Fibroblast of lung (primary cell): ENCODE data around the gene PRKAG2. TPM values are rescaled to one million over a fixed set of nuclear protein-coding genes. Genes with fewer than 3 reads are reported as not detected.
"Not testable (repeated sequence)": the region's sequence is repeated elsewhere in the genome, so short reads cannot be mapped to it uniquely, and the experiment has no call there.

ENCODE experiments used
- DNase-seq, 2 donors: peaks; one replicate each; pipeline versions ENCODE4 v3.0.0 to v3.0.0-alpha.2; 2010; ENCODE audit warnings: low read depth in 2 of 2
- H2AFZ ChIP-seq: 2 replicates; pipeline ENCODE4 v1.5.1; 2012; ENCODE audit warnings: low read length, control low read depth, inconsistent platforms
- H3K27ac ChIP-seq: 2 replicates; pipeline ENCODE4 v1.5.1; 2011; ENCODE audit warnings: low read length, control low read depth; ENCODE audit not compliant: insufficient read depth
- H3K27me3 ChIP-seq: 2 replicates; pipeline ENCODE4 v1.5.1; 2011; ENCODE audit warnings: mild to moderate bottlenecking, low read length; ENCODE audit not compliant: control insufficient read depth, insufficient read depth
- H3K36me3 ChIP-seq: 2 replicates; pipeline ENCODE4 v1.5.1; 2011; ENCODE audit warnings: low read length; ENCODE audit not compliant: control insufficient read depth, insufficient read depth
- H3K4me1 ChIP-seq: 2 replicates; pipeline ENCODE4 v1.5.1; 2011; ENCODE audit warnings: low read length; ENCODE audit not compliant: control insufficient read depth, insufficient read depth; ENCODE audit errors: extremely low read depth
- H3K4me2 ChIP-seq: 2 replicates; pipeline ENCODE4 v1.5.1; 2011; ENCODE audit warnings: low read length, control low read depth; ENCODE audit not compliant: insufficient read depth; ENCODE audit errors: extremely low read depth
- H3K4me3 ChIP-seq, 4 experiments: fragments of 200-600 bp in 1 of 4; sonication (generic) in 1 of 4; replicated peaks in 1 of 4; 2 replicates each; pipeline ENCODE4 v1.5.1; 2011 to 2016; ENCODE audit warnings: low read length in 4 of 4, low read depth in 3 of 4, mild to moderate bottlenecking in 3 of 4, control low read depth in 2 of 4, inconsistent platforms in 1 of 4, mixed read lengths in 1 of 4; ENCODE audit not compliant: insufficient read depth in 1 of 4; ENCODE audit errors: control extremely low read depth in 1 of 4
- H3K79me2 ChIP-seq: 2 replicates; pipeline ENCODE4 v1.5.1; 2012; ENCODE audit warnings: mild to moderate bottlenecking, low read length, inconsistent platforms; ENCODE audit not compliant: control insufficient read depth, insufficient read depth
- H3K9ac ChIP-seq: 2 replicates; pipeline ENCODE4 v1.5.1; 2011; ENCODE audit warnings: mild to moderate bottlenecking, low read length, control low read depth; ENCODE audit not compliant: insufficient read depth
- H3K9me3 ChIP-seq: 2 replicates; pipeline ENCODE4 v1.5.1; 2012; ENCODE audit warnings: low read depth, low read length; ENCODE audit not compliant: control insufficient read depth, insufficient read depth
- H4K20me1 ChIP-seq: 2 replicates; pipeline ENCODE4 v1.5.1; 2011; ENCODE audit warnings: low read length; ENCODE audit not compliant: control insufficient read depth, insufficient read depth; ENCODE audit errors: extremely low read depth
- CTCF ChIP-seq, 2 donors: IDR thresholded peaks in 1 of 2; conservative IDR thresholded peaks in 1 of 2; 1 replicate in 1 of 2; 2 replicates in 1 of 2; pipeline ENCODE4 v1.5.1; 2011 to 2012; ENCODE audit warnings: low read length in 2 of 2, control low read depth in 1 of 2, inconsistent platforms in 1 of 2, low read depth in 1 of 2, mild to moderate bottlenecking in 1 of 2
- EZH2 ChIP-seq: IDR thresholded peaks from 2 replicates; pipeline ENCODE4 v1.5.1; 2012; ENCODE audit warnings: low read length, control low read depth, mild to moderate bottlenecking; ENCODE audit errors: missing control alignments
- polyA plus RNA-seq, 2 donors: library from polyadenylated mRNA; depleted of rRNA in 1 of 2; stranded (reverse) in 1 of 2; unstranded in 1 of 2; fragments of >200 nt; gene quantifications; 2 replicates each; pipeline ENCODE4 v1.2.1, GENCODE V29; 2011 to 2012; ENCODE audit warnings: missing spikeins in 1 of 2
- total RNA-seq: library from RNA; depleted of rRNA; stranded (reverse); fragments of >200 nt; gene quantifications from 2 replicates; pipeline ENCODE4 v1.2.1, GENCODE V29; 2014

The PRKAG2 gene
- total and polyA plus RNA-seq, 2 donors (not counting 1 experiment from before 2014, with no cell fraction given), result 11.9 to 56.7 TPM

- DNase-seq, result no peak
- Histone ChIP-seq H3K79me2 (no peaks in the 10 kb centered on the region), H3K4me3 (no peak overlapping the region), H2AFZ (no peak overlapping the region), H3K36me3 (no peaks in the 10 kb centered on the region), H3K9ac (no peak overlapping the region), H3K9me3 (no peaks in the 10 kb centered on the region), H3K27me3 (no peaks in the 10 kb centered on the region), H4K20me1 (no peaks in the 10 kb centered on the region), H3K27ac (no peak overlapping the region), H3K4me1 (no peaks in the 10 kb centered on the region), H3K4me2 (no peak overlapping the region)
- TF ChIP-seq CTCF (conservative IDR thresholded peaks at IDR 0.05 in 1 of 2, IDR thresholded peaks at IDR 0.05 in 1 of 2; ENCODE audit: low read depth in 1 of 2, low read length in 2 of 2) (no peak), EZH2 (no peak)
Measured at GRCh38 chr7:151918510-151918843, 41.6 kb upstream of the PRKAG2 start.

GRCh38 chr7:151917791-151918509, 41.0 kb upstream of the PRKAG2 start:
- H3K4me2 ChIP-seq, result no peak overlapping the region
- no peak overlapping the region for H3K4me3 ChIP-seq
- no peaks in the 10 kb centered on the region for H3K36me3 ChIP-seq
- TF ChIP-seq EZH2, result no peak
- no peak overlapping the region for H2AFZ ChIP-seq
- no peak for DNase-seq
- H3K27ac ChIP-seq, result no peak overlapping the region
- H3K79me2 ChIP-seq, result no peaks in the 10 kb centered on the region
- no peaks in the 10 kb centered on the region for H3K4me1 ChIP-seq
- H3K9ac ChIP-seq, result no peak overlapping the region
- H3K9me3 ChIP-seq, result no peaks in the 10 kb centered on the region
- no peaks in the 10 kb centered on the region for H4K20me1 ChIP-seq
- no peaks in the 10 kb centered on the region for H3K27me3 ChIP-seq

- Histone ChIP-seq H4K20me1 (no peaks in the 10 kb centered on the region), H2AFZ (no peak overlapping the region), H3K4me2 (no peak overlapping the region), H3K9me3 (no peaks in the 10 kb centered on the region), H3K4me1 (no peaks in the 10 kb centered on the region), H3K79me2 (no peaks in the 10 kb centered on the region), H3K36me3 (no peaks in the 10 kb centered on the region), H3K4me3 (no peak overlapping the region), H3K27me3 (no peaks in the 10 kb centered on the region), H3K27ac (no peak overlapping the region), H3K9ac (no peak overlapping the region)
- TF ChIP-seq CTCF (conservative IDR thresholded peaks at IDR 0.05 in 1 of 2, IDR thresholded peaks at IDR 0.05 in 1 of 2; ENCODE audit: low read depth in 1 of 2, low read length in 2 of 2), result no peak
- no peak for TF ChIP-seq EZH2
- DNase-seq, result no peak
Measured at GRCh38 chr7:151914051-151914450, 37.1 kb upstream of the PRKAG2 start.

DNA sequence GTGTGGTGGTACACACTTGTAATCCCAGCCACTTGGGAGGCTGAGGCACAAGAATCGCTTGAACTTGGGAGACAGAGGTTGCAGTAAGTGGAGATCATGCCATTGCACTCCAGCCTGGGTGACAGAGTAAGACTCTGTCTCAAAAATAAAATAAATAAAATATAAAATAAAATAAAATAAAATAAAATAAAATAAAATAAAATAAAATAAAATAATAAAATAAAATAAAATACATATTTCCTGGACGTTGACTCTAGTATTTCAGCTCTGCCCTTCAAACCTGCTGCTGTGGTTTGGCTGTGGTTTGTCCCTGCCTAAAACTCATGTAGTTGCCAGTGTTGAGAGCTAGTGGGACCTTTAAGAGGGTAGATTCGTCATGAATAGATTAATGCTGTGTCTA, 33.7 kb upstream of the PRKAG2 start:
- not testable (repeated sequence) for H3K4me1 ChIP-seq, H3K27ac ChIP-seq, H3K4me2 ChIP-seq, H3K4me3 ChIP-seq, DNase-seq, H3K9me3 ChIP-seq, H3K27me3 ChIP-seq, H3K36me3 ChIP-seq, H3K9ac ChIP-seq, H3K79me2 ChIP-seq, H4K20me1 ChIP-seq, H2AFZ ChIP-seq

DNA sequence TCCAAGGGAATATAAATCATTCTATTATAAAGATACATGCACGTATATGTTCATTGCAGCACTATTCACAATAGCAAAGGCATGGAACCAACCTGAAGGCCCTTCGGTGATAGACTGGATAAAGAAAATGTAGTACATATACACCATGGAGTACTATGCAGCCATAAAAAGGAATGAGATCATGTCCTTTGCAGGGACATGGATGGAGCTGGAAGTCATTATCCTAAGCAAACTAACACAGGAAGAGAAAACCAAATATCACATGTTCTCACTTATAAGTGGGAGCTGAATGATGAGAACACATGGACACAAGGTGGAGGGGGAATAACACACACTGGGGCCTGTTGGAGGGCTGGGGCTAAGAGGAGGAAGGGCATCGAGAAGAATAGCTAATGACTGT, 30.2 kb upstream of the PRKAG2 start:
- H3K4me3 ChIP-seq, H3K27ac ChIP-seq, H2AFZ ChIP-seq: not testable (repeated sequence)

More for the DNA sequence above, 30.2 kb upstream of the PRKAG2 start:
- H3K9ac ChIP-seq, H3K9me3 ChIP-seq, H3K36me3 ChIP-seq, H3K79me2 ChIP-seq, H3K4me2 ChIP-seq, H4K20me1 ChIP-seq, H3K27me3 ChIP-seq, DNase-seq, H3K4me1 ChIP-seq: not testable (repeated sequence)
